PC-9 (cell line): Measurements from ENCODE around the gene LRRC63. TPM values are rescaled to one million over a fixed set of nuclear protein-coding genes. Genes with fewer than 3 reads are reported as not detected.

Experiments used
- BruUV-seq: library from RNA; stranded (reverse); fragments of 400-500 nt; replicated peaks from 2 replicates; lab custom pipeline; 2021; lab: Mats Ljungman, UMichigan
- CTCF ChIA-PET: fragments of 300-600 bp; sonication (Branson Sonifier 250); formaldehyde crosslinking; loops from one replicate; lab custom pipeline; 2022; ENCODE audit warnings: antibody characterized with exemption; lab: Charles Lee
- POLR2A ChIA-PET: fragments of 300-600 bp; sonication (Branson Sonifier 250); formaldehyde crosslinking; loops from one replicate; lab custom pipeline; 2022; ENCODE audit warnings: antibody characterized with exemption; ENCODE audit not compliant: unreplicated experiment; lab: Charles Lee
- DNase-seq, 2 experiments: peaks; one replicate each; pipeline versions ENCODE4 v3.0.0 to v3.0.0-alpha.2; 2015 to 2022; ENCODE audit warnings: mixed read lengths in 1 of 2
- H2AFZ ChIP-seq: fragments of 200-600 bp; sonication (generic); 2 replicates; pipeline ENCODE4 v1.8.1; 2017; ENCODE audit warnings: antibody characterized with exemption
- H3F3A ChIP-seq: fragments of 200-600 bp; sonication (generic); 2 replicates; pipeline ENCODE4 v1.8.1; 2017; ENCODE audit warnings: antibody characterized with exemption, mild to moderate bottlenecking, low read depth; ENCODE audit not compliant: insufficient read depth
- H3K27ac ChIP-seq: fragments of 200-600 bp; sonication (generic); 2 replicates; pipeline ENCODE4 v1.6.1; 2016; ENCODE audit warnings: mixed run types
- H3K27me3 ChIP-seq: fragments of 200-600 bp; sonication (generic); 2 replicates; pipeline ENCODE4 v1.6.1; 2016; ENCODE audit warnings: low read depth, mixed run types; ENCODE audit not compliant: insufficient read depth
- H3K36me3 ChIP-seq: fragments of 200-600 bp; sonication (generic); 2 replicates; pipeline ENCODE4 v1.6.1; 2016; ENCODE audit warnings: low read depth, mixed run types
- H3K4me1 ChIP-seq: fragments of 200-600 bp; sonication (generic); replicated peaks from 2 replicates; pipeline ENCODE4 v1.6.1; 2016; ENCODE audit warnings: mixed run types; ENCODE audit not compliant: insufficient read depth
- H3K4me2 ChIP-seq: fragments of 200-600 bp; sonication (generic); 2 replicates; pipeline ENCODE4 v1.6.1; 2017; ENCODE audit warnings: mixed run types
- H3K4me3 ChIP-seq: fragments of 200-600 bp; sonication (generic); 2 replicates; pipeline ENCODE4 v1.6.1; 2016; ENCODE audit warnings: mixed run types
- H3K79me2 ChIP-seq: fragments of 200-600 bp; sonication (generic); 2 replicates; pipeline ENCODE4 v1.6.1; 2017; ENCODE audit warnings: low read depth, mixed run types
- H3K9me2 ChIP-seq: fragments of 200-600 bp; sonication (generic); 2 replicates; pipeline ENCODE4 v1.8.1; 2017; ENCODE audit warnings: mild to moderate bottlenecking; ENCODE audit not compliant: insufficient read depth
- H3K9me3 ChIP-seq: fragments of 200-600 bp; sonication (generic); 2 replicates; pipeline ENCODE4 v1.8.1; 2016; ENCODE audit warnings: low read depth; ENCODE audit not compliant: insufficient read depth
- H4K20me1 ChIP-seq: fragments of 200-600 bp; sonication (generic); 2 replicates; pipeline ENCODE4 v1.8.1; 2017; ENCODE audit not compliant: insufficient read depth
- CTCF ChIP-seq: fragments of 200-600 bp; sonication (generic); conservative IDR thresholded peaks from 2 replicates; pipeline ENCODE4 v1.6.1; 2017; ENCODE audit warnings: mixed run types, antibody characterized with exemption, mild to moderate bottlenecking, moderate library complexity
- EZH2 ChIP-seq: fragments of 200-600 bp; sonication (generic); IDR thresholded peaks from 2 replicates; pipeline ENCODE4 v1.8.0; 2017; ENCODE audit warnings: antibody characterized with exemption, low read depth
- intact Hi-C: fragments of 100-400 bp; cut with micrococcal nuclease; formaldehyde crosslinking; loops from one replicate; pipeline ENCODE4 v1.10.0; 2022; ENCODE audit not compliant: unreplicated experiment
- total RNA-seq: library from RNA; stranded (reverse); gene quantifications from 2 replicates; pipeline ENCODE4 v1.2.3, GENCODE V29; 2021

Gene LRRC63
- total RNA-seq, 1 experiment from 2014 or later: not detected

GRCh38 chr13:46179491-46179908 lies 32.2 kb upstream of the LRRC63 start:
- POLR2A ChIA-PET: interaction anchor here (0.6 to 0.7 kb wide), 2 partner anchors 8 to 12 kb away, joined by 4 to 5 read pairs; no protein-coding TSS in a partner anchor
- CTCF ChIA-PET: interaction anchor here (0.8 kb wide), 1 partner anchor 29 kb away, joined by 7 read pairs; no protein-coding TSS in a partner anchor

GRCh38 chr13:46179969-46180763 lies 31.6 kb upstream of the LRRC63 start:
- DNase-seq: no peak
- peaks cover 6% of the 10 kb centered on the region; the same call in 1 of the 2 replicates for H3K36me3 ChIP-seq
- TF ChIP-seq CTCF (no peak), EZH2 (no peak)
- H3K27me3 ChIP-seq: no peaks in the 10 kb centered on the region
- no TSS peak for BruUV-seq
- POLR2A ChIA-PET: no interaction called here
- no peak overlapping the region for H3K27ac ChIP-seq
- peak overlapping the region; percentile 72 for H3K4me3 ChIP-seq
- CTCF ChIA-PET: no interaction called here
- no peak overlapping the region for H2AFZ ChIP-seq
- H3K9me3 ChIP-seq: no peaks in the 10 kb centered on the region
- H3K4me1 ChIP-seq: peaks cover 36% of the 10 kb centered on the region
- H3K79me2 ChIP-seq: peaks cover 65% of the 10 kb centered on the region
- intact Hi-C loops: no loop called here
- H3K4me2 ChIP-seq: peak overlapping the region; percentile 89
- no peaks in the 10 kb centered on the region; the same call in 1 of the 2 replicates for H3K9me2 ChIP-seq
- H3F3A ChIP-seq: peaks cover 12% of the 10 kb centered on the region
- peaks cover 26% of the 10 kb centered on the region for H4K20me1 ChIP-seq

More at GRCh38 chr13:46179491-46179908, 32.2 kb upstream of the LRRC63 start:
- peak overlapping the region; percentile 89; the same call in 1 of the 2 replicates for H3K4me2 ChIP-seq
- peaks cover 12% of the 10 kb centered on the region for H3F3A ChIP-seq
- H2AFZ ChIP-seq: no peak overlapping the region
- BruUV-seq: no TSS peak
- H3K4me1 ChIP-seq: peaks cover 36% of the 10 kb centered on the region
- no peak for TF ChIP-seq CTCF
- H3K9me2 ChIP-seq: no peaks in the 10 kb centered on the region; the same call in 1 of the 2 replicates
- H3K9me3 ChIP-seq: no peaks in the 10 kb centered on the region
- intact Hi-C loops: no loop called here
- peaks cover 6% of the 10 kb centered on the region; the same call in 1 of the 2 replicates for H3K36me3 ChIP-seq
- peaks cover 72% of the 10 kb centered on the region for H3K79me2 ChIP-seq
- H3K27me3 ChIP-seq: no peaks in the 10 kb centered on the region
- no peak overlapping the region for H3K27ac ChIP-seq
- peak overlapping the region; percentile 72; the same call in 1 of the 2 replicates for H3K4me3 ChIP-seq
- DNase-seq: no peak
- H4K20me1 ChIP-seq: peaks cover 26% of the 10 kb centered on the region

- ChIA-PET POLR2A (interaction anchor here (0.7 to 1.0 kb wide), 4 partner anchors 29 to 402 kb away, joined by 4 to 34 read pairs (median 24); no protein-coding TSS in a partner anchor), CTCF (interaction anchor here (0.5 kb wide), 1 partner anchor 916 kb away, joined by 4 read pairs; no protein-coding TSS in a partner anchor)
- H3F3A ChIP-seq: peaks cover 12% of the 10 kb centered on the region
- intact Hi-C loops: no loop called here
- peaks cover 53% of the 10 kb centered on the region for H3K79me2 ChIP-seq
- H3K4me3 ChIP-seq: peak overlapping the region; percentile 72
- H3K9me3 ChIP-seq: no peaks in the 10 kb centered on the region
- no peak for DNase-seq
- H4K20me1 ChIP-seq: peaks cover 14% of the 10 kb centered on the region
- H3K9me2 ChIP-seq: no peaks in the 10 kb centered on the region; the same call in 1 of the 2 replicates
- H3K27me3 ChIP-seq: no peaks in the 10 kb centered on the region
- BruUV-seq: no TSS peak
- H3K27ac ChIP-seq: peak overlapping the region; percentile 94
- peaks cover 6% of the 10 kb centered on the region; the same call in 1 of the 2 replicates for H3K36me3 ChIP-seq
- peaks cover 36% of the 10 kb centered on the region for H3K4me1 ChIP-seq
- peak overlapping the region; percentile 82 for H2AFZ ChIP-seq
- TF ChIP-seq EZH2 (no peak), CTCF (no peak)
- peak overlapping the region; percentile 89 for H3K4me2 ChIP-seq
Observed at GRCh38 chr13:46181377-46181839, 30.3 kb upstream of the LRRC63 start.
